ENCODE measurements around the gene TPRG1.

DNA sequence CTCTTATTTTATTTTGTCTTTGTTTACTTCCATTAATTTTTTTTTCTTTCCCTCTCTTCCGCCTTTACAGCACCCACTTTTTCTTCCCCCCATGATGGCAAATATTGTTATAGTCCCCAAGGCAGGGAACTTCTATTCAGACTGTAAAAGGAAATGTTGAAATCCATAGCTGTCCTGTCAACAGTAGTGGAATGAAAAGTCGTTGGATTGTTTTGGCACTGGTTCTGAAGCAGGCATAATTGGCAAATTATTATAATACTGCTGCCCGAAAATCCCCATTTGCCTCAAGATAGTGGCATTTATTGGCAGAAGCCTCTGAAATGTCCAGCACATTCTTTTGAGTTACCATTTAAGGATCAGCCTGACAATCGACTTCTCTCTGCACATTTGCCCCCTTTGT is 150.6 kb downstream of the TPRG1 start:
- TF ChIP-seq TP53 (CRISPR knock-in tag; IDR thresholded peaks at IDR 0.05) = no peak
- no peak for TF ChIP-seq MAX (CRISPR knock-in tag; IDR thresholded peaks at IDR 0.05)
- TF ChIP-seq TEAD1 (CRISPR knock-in tag; IDR thresholded peaks at IDR 0.05) = no peak
